ENCODE data around the gene WDR13.
A peak's percentile ranks its signal among the peaks of the same experiment; 100 is the strongest.
"Not testable (repeated sequence)": the region's sequence is repeated elsewhere in the genome, so short reads cannot be mapped to it uniquely, and the experiment has no call there.

Gene WDR13

GRCh38 chrX:48592971-48593370 lies 4.3 kb upstream of the WDR13 start:
- no peak for DNase-seq (ENCODE audit: low read depth in 2 of 2)

GRCh38 chrX:48595929-48596328 lies 1.4 kb upstream of the WDR13 start:
- DNase-seq (ENCODE audit: low read depth in 2 of 2), result no peak

- no peak for DNase-seq (ENCODE audit: low read depth in 2 of 2)
These were observed 1.3 kb downstream of the WDR13 start for GRCh38 chrX:48598614-48599013.

- no peak for DNase-seq (ENCODE audit: low read depth in 2 of 2)
These were observed 2.0 kb downstream of the WDR13 start for GRCh38 chrX:48599341-48599740.

- no peak for DNase-seq (ENCODE audit: low read depth in 2 of 2)
These were observed 2.9 kb downstream of the WDR13 start for GRCh38 chrX:48600226-48600625.

GRCh38 chrX:48601741-48602394 lies 4.6 kb downstream of the WDR13 start:
- no peak for DNase-seq (ENCODE audit: low read depth in 2 of 2)

- DNase-seq (ENCODE audit: low read depth in 2 of 2), result no peak
These were observed 7.4 kb downstream of the WDR13 start for GRCh38 chrX:48604701-48605100.

- DNase-seq (ENCODE audit: low read depth in 2 of 2), result no peak
These were observed 8.8 kb downstream of the WDR13 start for GRCh38 chrX:48606091-48606490.

GRCh38 chrX:48611703-48612102 lies 14.4 kb downstream of the WDR13 start:
- no peak for DNase-seq (ENCODE audit: low read depth in 2 of 2)

GRCh38 chrX:48613502-48614160 lies 16.3 kb downstream of the WDR13 start:
- DNase-seq (ENCODE audit: low read depth in 2 of 2), result no peak

- no peak for DNase-seq (ENCODE audit: low read depth in 2 of 2)
These were observed 19.3 kb downstream of the WDR13 start for GRCh38 chrX:48616576-48616975.

- peak in 1 of 2 experiments; percentile 3 for DNase-seq (ENCODE audit: low read depth in 2 of 2)
These were observed 20.4 kb downstream of the WDR13 start for GRCh38 chrX:48617542-48618340.

- DNase-seq (ENCODE audit: low read depth in 2 of 2), result no peak
These were observed 29.4 kb downstream of the WDR13 start for GRCh38 chrX:48626401-48627298.

GRCh38 chrX:48631376-48632090 lies 34.2 kb downstream of the WDR13 start:
- DNase-seq (ENCODE audit: low read depth in 2 of 2), result peak; percentile 80 to 82

GRCh38 chrX:48632207-48632606 lies 34.9 kb downstream of the WDR13 start:
- no peak for DNase-seq (ENCODE audit: low read depth in 2 of 2)

GRCh38 chrX:48636301-48636700 lies 39.0 kb downstream of the WDR13 start:
- DNase-seq (ENCODE audit: low read depth in 2 of 2), result no peak

- DNase-seq (ENCODE audit: low read depth in 2 of 2), result no peak
These were observed 39.5 kb downstream of the WDR13 start for GRCh38 chrX:48636776-48637175.

- DNase-seq (ENCODE audit: low read depth in 2 of 2), result no peak
These were observed 48.4 kb downstream of the WDR13 start for GRCh38 chrX:48645669-48646068.

- DNase-seq (ENCODE audit: low read depth in 2 of 2), result peak in 1 of 2 experiments; percentile 3
These were observed 51.1 kb downstream of the WDR13 start for GRCh38 chrX:48648336-48648751.

GRCh38 chrX:48649102-48649501 lies 51.8 kb downstream of the WDR13 start:
- no peak for DNase-seq (ENCODE audit: low read depth in 2 of 2)

GRCh38 chrX:48652055-48652579 lies 54.8 kb downstream of the WDR13 start:
- DNase-seq (ENCODE audit: low read depth in 2 of 2), result not testable (repeated sequence)

Measured in fibroblast of skin of left biceps (primary cell).